Right lobe of liver (tissue), 4 donors: ENCODE measurements around the gene NAP1L1.

Source experiments
- CTCF ChIP-seq, 4 donors: fragments of 200-600 bp in 3 of 4; fragments of 450-650 bp in 1 of 4; IDR thresholded peaks; one replicate each; pipeline versions ENCODE4 v1.5.1 to v1.8.0; 2016 to 2022; ENCODE audit warnings: antibody characterized with exemption in 4 of 4, mild to moderate bottlenecking in 2 of 4
- POLR2A ChIP-seq: fragments of 450-650 bp; IDR thresholded peaks from one replicate; pipeline ENCODE4 v1.6.1; 2017; ENCODE audit warnings: antibody characterized with exemption, mild to moderate bottlenecking
- donor health status: DM: no; HTN: no; CAD: no.
- donor health status: DM: no; HTN: no; CAD: no.
- donor health status: DM: no; HTN: yes; CAD: no.

- TF ChIP-seq CTCF (IDR thresholded peaks at IDR 0.05): peak; percentile 48 to 68 (median 61)
- peak; percentile 99 for TF ChIP-seq POLR2A
Observed at GRCh38 chr12:76031414-76032042, 53.0 kb downstream of the NAP1L1 start, which contains the start of gene PHLDA1.
